HG02623 (cell line): Measurements from ENCODE around the gene KIAA1614.

Experiments
- ATAC-seq: cut with Tn5 transposase; IDR thresholded peaks from one replicate; pipeline ENCODE4 v1.9.1; 2021; ENCODE audit warnings: moderate library complexity; ENCODE audit not compliant: unreplicated experiment

KIAA1614 gene

DNA sequence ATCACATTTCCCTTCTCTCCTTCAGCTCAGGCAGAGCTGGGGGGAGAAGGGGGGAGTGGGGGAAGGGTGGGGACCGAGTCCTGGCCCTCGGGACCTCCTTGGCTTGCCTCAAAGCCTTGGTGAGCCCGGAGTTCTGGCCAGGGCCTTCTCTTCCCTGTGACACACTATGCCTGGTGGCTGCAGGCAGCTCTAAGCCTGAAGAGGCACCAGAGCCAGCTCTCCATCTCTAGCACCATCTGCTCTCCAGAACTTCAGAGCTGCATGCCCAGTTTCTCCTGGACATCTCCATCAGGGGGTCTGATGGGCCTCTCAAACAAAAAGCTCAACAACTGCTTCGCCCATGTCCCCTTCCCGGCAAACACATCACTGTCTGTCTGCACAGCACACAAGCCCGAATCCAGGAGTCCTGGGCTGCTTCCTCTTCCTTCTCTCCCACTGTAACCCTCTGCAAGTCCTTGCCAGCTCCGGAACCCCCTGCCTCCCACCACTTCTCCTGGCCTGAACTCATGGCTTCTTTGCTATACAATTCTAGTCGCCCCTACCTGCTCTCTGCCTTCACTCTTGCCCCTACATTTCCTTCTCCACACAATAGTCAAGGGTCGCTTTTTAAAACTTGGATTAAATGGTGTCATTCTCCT, 26.5 kb downstream of the KIAA1614 start:
- ATAC-seq, result no peak

- ATAC-seq, result no peak
These were observed 27.0 kb downstream of the KIAA1614 start for GRCh38 chr1:180939711-180940103.

GRCh38 chr1:180940445-180940844, 27.7 kb downstream of the KIAA1614 start:
- no peak for ATAC-seq

DNA sequence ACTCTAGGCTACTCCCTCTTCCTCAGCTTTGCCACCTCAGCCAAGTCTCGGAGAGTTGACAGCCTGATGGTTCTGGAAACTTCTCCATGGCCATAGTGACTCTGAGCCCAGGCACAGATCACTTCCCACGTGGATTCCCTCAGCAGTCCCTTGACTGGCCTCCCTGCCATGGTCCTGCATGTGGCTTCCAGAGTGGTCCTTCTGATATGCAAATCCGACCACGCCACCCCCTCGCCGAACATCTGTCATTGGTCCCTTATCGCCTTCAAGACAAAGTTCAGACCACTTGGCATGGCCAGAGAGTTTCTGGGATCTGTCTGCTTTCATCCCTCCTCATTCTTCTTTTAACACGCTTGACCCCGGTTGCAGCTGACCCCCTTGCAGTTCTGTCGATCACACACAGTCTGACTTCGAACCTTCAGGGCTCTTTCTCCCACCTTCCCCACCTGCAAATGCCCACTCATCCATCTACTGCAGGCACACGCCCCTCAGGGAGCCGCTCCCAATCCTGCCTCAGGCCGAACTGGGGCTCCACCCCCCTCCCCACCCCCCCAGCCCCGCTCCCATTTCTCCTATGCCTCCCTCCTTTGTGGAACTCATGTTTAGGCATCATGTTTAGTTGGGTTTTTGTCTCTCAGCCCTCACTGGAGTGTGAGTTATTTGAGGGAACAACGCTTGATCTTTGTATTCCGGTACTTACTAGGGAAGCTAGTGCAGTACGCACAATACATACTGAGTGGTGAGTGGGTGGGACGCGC, 29.0 kb downstream of the KIAA1614 start:
- no peak for ATAC-seq

DNA sequence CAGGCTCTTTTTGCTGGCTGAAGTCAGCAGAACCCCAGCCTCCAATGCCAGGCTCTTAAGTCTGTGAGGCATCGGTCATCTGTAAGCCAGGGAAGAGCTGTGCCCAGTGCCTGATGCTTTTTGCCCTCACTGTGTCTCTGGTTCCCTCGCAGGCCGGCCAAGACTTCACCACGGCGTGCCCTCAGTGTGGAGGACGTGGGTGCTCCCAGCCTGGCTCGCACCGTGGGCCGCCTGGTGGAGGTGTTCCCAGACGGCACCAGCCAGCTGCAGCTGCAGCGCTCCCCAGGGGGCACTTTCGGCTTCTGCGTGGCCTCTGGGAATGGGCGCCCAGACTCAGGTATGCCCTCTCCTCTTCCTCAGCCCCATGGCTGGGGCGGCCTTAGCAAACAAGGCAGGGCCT, 32.5 kb downstream of the KIAA1614 start:
- no peak for ATAC-seq

DNA sequence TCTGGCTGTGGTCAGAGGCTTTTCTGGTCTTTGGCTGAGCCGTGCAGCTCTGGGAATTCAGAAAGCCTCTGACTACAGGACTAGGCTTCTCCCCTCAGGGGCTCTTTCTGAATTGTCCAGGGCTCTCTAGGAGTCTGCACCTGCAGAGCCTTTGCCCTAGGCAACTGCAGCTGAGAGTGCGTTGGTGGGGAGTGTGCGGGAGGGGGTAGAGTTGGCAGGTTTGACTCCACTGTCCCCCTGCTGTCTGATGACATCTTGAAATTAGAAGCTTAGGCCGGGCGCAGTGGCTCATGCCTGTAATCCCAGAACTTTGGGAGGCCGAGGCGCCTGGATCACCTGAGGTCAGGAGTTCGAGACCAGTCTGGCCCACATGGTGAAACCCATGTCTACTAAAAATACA, 32.9 kb downstream of the KIAA1614 start:
- ATAC-seq, result no peak

- ATAC-seq, result no peak
These were observed 33.4 kb downstream of the KIAA1614 start for GRCh38 chr1:180946056-180946455.

DNA sequence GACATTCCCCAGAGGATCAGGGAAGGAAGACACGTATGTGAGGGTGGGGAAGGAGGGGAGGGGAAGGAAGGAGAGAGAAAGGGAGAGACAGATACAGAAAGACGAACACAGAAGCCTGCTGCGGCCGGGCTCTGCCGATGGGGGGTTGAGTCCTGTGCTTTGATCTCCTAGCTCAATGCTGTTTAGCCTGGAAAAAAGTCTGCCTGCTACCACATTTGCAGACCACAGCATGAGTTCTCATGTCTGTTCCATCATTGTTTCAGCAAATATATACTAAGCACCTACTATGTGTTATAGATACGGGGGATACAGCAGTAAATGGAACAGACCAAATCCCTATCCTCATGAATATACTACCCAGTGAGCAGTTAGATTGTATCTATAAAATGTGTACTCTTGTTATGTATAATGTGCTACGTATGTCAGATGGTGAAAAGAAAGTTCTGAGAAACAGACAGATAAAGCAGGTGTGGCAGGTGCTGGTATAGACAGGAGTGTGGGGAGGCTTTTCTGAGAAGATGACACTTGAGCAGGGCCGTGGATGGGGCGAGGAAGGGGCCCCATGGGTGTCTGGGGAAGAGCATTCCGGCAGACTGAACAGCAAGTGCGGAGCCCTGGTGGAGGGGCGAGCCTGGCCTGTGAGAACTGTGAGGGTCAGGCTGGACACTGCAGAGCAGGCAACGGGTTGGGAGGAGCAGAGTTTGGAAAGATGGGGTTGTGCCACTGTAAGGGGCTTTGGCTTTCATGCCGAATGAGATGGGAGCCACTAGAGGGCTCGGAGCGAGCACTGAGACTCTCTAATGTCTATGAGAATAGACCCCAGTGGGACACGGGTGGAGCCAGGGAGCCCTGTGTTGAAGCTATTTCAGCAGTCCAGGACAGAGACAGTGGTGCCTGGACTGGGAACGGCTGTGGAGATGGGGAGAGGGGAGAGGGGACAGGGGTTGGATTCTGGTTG, 34.1 kb downstream of the KIAA1614 start:
- ATAC-seq, result no peak

GRCh38 chr1:180947499-180947885, 34.8 kb downstream of the KIAA1614 start:
- ATAC-seq, result no peak

DNA sequence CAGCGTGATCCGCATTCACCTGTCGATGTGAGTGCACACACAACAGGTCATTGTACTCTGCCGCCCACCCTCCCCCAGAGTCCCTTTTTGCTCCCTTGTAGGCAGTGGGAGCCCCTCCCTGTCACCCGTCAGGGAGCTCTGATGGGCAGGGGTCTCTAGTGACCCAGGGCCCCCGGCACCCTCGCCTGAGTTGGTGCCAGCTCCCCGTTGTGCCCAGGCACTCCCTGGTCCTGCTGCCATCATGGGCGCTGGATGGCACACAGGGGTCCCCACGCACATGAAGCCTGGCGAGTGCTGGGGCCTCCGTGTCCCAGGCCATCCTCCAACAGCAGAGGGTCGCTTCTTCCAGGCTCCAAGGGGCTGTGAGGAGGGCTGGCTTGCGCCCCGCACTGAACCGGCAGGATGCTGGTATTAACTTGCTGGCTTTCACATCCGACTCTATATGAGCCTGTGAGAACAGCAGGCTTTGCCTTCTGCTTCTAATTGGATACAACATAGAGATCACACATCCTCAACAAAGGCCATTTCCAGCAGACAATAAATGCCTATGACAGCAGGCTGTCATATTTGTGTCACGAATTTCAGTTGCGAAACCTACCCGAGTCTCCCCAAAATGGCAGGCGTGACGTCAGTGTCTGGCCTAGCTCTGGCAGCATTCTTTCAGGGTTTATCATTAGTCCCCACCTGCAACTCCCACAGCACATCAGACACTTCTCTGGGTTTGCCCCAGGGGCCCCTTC, 35.4 kb downstream of the KIAA1614 start:
- ATAC-seq, result no peak

DNA sequence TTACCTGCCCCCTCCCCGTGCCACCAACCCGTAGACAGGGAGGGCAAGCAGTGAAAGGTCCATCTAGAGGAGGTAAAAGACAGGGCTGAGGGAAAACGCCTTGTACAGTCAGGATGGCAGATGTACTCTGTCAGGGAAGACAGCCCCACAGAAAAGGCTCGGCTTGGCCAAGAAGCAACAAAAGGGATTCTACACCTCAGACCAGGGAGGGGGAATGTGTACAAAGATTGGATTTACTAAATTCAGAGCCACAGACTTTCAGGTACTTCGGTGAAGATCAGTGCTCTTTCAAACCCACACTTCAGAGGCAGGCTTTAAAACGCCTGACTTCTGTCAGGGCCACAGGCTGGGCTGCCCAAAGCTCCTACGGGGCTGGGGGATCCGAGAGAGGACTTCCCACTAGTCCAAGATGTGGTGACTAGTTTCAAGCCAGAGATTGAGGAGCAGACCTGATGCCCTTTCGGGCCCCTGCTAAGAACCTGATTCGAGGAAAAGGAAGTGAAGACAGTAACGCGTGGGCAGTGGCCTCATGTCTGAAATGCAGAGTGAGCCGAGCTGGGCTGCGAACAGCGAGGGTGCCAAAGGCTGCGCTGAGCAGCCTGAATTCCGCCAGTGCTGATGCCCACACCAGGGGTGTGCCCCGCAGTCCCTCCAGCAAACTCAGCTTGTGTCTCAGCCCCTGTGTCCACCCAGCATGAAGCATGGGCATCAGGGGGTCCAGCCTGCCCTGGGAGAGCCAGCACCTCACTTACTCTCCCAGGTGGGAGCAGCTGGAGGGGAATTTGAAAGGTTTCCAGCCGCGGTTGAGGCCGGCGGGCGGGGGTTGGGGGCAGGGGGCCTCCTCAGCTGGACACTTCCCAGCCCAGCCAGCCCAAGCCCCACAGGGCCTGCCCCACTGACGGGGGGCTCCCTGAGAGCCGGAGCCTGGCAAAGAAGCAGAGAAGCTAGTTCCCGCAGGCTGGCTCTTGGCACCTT, 36.2 kb downstream of the KIAA1614 start:
- ATAC-seq, result no peak

DNA sequence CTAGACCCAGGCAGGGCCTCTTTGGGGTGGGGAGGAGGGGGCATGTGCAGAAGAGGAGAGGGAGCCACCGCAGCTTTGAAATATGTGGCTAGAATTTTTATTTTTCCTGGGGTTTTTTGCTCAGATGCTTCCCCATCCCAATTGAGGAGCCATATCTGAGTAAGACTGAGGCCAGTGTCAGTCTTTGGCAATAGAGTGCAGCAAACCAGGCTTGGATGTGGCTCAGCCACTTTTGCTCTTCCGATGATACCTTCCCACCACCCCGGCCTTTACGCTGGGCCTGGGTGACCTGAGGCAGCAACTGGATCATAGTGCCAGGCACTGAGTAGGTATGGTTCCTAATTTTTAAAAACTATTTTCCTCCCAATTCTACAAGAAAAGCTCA, 36.9 kb downstream of the KIAA1614 start:
- ATAC-seq, result no peak

- no peak for ATAC-seq
These were observed 37.6 kb downstream of the KIAA1614 start for GRCh38 chr1:180950321-180950720.

GRCh38 chr1:180951186-180951745, 38.6 kb downstream of the KIAA1614 start:
- no peak for ATAC-seq

GRCh38 chr1:180951836-180952656, 39.3 kb downstream of the KIAA1614 start:
- no peak for ATAC-seq

DNA sequence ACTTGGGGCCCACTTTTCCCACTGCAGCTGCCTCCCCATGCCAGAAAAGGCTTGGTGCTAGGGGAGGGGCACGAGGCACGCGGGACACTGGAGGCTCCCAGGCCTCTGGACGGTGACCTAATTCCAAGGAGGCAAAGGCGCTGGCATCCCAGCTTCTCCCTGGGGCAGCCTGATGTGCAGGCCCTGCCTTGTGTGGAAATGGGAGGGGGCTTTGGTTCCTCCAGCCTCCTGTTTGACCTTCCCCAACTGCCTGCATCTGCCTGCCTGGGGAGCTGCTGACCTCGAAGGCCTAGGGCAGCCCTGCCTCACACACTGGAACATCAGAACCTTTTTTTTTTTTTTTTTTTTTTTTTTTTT, 39.9 kb downstream of the KIAA1614 start:
- no peak for ATAC-seq

DNA sequence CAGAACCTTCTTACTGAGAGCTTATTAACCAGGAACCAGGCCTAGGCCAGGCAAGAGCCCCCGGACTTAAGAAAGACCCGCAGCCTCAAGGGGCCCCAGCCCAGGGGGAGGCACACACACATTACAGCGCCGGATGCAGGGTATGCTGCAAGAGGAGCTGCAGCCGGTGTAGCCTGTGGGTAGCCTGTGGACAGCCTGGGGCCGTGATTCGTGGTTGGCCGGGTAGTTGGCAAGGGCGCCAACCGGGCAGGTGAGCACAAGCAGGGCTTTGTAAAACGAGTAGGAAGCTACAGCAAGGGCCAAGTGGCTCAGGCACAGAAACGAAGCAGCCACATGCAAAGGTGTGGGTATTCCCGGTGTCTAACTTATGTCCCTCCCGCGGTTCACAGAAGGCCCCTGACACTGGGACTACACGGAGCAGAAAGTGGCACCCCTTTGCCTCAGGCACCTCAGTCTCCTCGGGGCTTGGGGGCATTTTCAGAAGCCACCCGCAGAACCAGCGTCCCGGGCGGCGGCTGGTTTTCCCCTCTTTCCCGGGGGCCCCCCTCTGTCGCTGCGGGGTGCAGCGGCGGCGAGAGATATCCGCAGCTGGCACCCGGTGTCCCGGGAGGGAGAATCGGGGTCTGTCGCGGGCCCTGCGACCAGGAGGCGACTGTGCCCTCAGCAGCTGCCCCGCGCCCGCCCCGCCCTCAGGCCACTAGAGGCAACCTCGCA, 40.8 kb downstream of the KIAA1614 start:
- ATAC-seq, result peak; percentile 33
